HEK293 (cell line): ENCODE measurements around the gene MARK3.

Experiments used
- CTCF ChIP-seq: fragments of 450-650 bp; formaldehyde crosslinking; IDR thresholded peaks from 2 replicates; pipeline ENCODE4 v1.5.1; 2016; ENCODE audit warnings: missing biosample characterization, missing genetic modification characterization
- YY1 ChIP-seq: fragments of 450-650 bp; formaldehyde crosslinking; IDR thresholded peaks from 2 replicates; pipeline ENCODE4 v1.5.1; 2018; ENCODE audit warnings: missing biosample characterization, missing genetic modification characterization
- ZNF274 ChIP-seq, 2 experiments: fragments of 200-500 bp in 1 of 2; fragments of 450-650 bp in 1 of 2; sonication (Bioruptor generic) in 1 of 2; formaldehyde crosslinking in 1 of 2; IDR thresholded peaks; 2 replicates each; pipeline versions ENCODE4 v1.5.1 to v1.6.1; 2014 to 2016; ENCODE audit warnings: borderline replicate concordance in 1 of 2, inconsistent platforms in 1 of 2, low read length in 1 of 2, missing biosample characterization in 1 of 2, missing genetic modification characterization in 1 of 2
- TF ChIP-seq, protein P1 (sequence below): fragments of 450-650 bp; formaldehyde crosslinking; IDR thresholded peaks from 2 replicates; pipeline ENCODE4 v1.5.1; 2016; ENCODE audit warnings: missing biosample characterization, missing genetic modification characterization, low read depth

DNA sequence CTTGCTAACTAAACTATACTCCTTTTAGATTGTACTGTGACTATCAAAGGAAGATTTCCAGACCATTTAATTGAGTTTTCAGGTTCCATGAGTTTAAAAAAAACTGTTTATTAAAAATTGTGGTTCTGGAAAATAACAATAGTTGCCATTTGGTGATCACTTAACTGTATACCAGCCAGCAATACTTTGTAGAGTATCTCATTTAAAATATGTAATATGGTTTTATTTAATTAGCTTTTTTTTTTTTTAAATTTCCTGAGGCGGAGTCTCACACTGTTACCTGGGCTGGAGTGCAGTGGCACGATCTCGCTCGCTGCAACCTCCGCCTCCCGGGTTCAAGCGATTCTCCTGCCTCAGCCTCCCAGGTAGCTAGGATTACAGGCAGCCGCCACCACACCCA lies 7.4 kb downstream of the MARK3 start:
- TF ChIP-seq CTCF (tag by site-specific recombination) (no peak), ZNF274 (IDR thresholded peaks at IDR 0.05; ENCODE audit: low read length) (no peak), ZNF274 (tag by site-specific recombination; IDR thresholded peaks at IDR 0.05; ENCODE audit: borderline replicate concordance) (no peak), YY1 (no peak)
- TF ChIP-seq, protein P1, sequence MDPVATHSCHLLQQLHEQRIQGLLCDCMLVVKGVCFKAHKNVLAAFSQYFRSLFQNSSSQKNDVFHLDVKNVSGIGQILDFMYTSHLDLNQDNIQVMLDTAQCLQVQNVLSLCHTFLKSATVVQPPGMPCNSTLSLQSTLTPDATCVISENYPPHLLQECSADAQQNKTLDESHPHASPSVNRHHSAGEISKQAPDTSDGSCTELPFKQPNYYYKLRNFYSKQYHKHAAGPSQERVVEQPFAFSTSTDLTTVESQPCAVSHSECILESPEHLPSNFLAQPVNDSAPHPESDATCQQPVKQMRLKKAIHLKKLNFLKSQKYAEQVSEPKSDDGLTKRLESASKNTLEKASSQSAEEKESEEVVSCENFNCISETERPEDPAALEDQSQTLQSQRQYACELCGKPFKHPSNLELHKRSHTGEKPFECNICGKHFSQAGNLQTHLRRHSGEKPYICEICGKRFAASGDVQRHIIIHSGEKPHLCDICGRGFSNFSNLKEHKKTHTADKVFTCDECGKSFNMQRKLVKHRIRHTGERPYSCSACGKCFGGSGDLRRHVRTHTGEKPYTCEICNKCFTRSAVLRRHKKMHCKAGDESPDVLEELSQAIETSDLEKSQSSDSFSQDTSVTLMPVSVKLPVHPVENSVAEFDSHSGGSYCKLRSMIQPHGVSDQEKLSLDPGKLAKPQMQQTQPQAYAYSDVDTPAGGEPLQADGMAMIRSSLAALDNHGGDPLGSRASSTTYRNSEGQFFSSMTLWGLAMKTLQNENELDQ: no peak
